Duodenal mucosa (tissue), 2 donors: Measurements from ENCODE around the gene SYK.
"Not testable (repeated sequence)": the region's sequence is repeated elsewhere in the genome, so short reads cannot be mapped to it uniquely, and the experiment has no call there.

Source experiments
- H3K27ac ChIP-seq: one replicate; pipeline ENCODE4 v1.7.0; 2013; ENCODE audit warnings: low read depth, low read length
- H3K27me3 ChIP-seq, 2 donors: one replicate each; pipeline ENCODE4 v1.7.0; 2013; ENCODE audit warnings: low read length in 2 of 2, control low read depth in 1 of 2; ENCODE audit not compliant: insufficient read depth in 2 of 2, control insufficient read depth in 1 of 2
- H3K36me3 ChIP-seq, 2 donors: one replicate each; pipeline ENCODE4 v1.7.0; 2013; ENCODE audit warnings: low read length in 2 of 2, control low read depth in 1 of 2; ENCODE audit not compliant: insufficient read depth in 2 of 2, control insufficient read depth in 1 of 2
- H3K4me1 ChIP-seq, 2 donors: one replicate each; pipeline ENCODE4 v1.7.0; 2013; ENCODE audit warnings: low read length in 2 of 2, control low read depth in 1 of 2; ENCODE audit not compliant: insufficient read depth in 2 of 2, control insufficient read depth in 1 of 2
- H3K4me3 ChIP-seq, 2 donors: one replicate each; pipeline ENCODE4 v1.7.0; 2013; ENCODE audit warnings: low read length in 2 of 2, low read depth in 1 of 2
- H3K9ac ChIP-seq, 2 donors: one replicate each; pipeline ENCODE4 v1.7.0; 2013; ENCODE audit warnings: low read length in 2 of 2, low read depth in 1 of 2
- H3K9me3 ChIP-seq, 2 donors: one replicate each; pipeline ENCODE4 v1.7.0; 2013; ENCODE audit warnings: low read length in 2 of 2, control low read depth in 1 of 2; ENCODE audit not compliant: control insufficient read depth in 1 of 2

The SYK gene

DNA sequence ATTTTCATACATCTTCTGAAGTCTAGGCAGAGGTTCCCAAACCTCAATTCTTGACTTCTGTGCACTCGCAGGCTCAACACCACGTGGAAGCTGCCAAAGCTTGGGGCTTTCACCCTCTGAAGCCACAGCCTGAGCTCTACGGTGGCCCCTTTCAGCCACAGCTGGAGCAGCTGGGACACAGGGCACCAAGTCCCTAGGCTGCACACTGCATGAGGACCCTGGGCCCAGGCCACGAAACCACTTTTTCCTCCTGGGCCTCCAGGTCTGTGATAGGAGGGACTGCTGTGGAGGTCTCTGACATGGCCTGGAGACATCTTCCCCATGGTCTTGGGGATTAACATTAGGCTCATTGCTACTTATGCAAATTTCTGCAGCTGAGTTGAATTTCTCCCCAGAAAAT is 18.8 kb downstream of the SYK start:
- not testable (repeated sequence) for H3K27me3 ChIP-seq, H3K4me3 ChIP-seq, H3K27ac ChIP-seq, H3K9ac ChIP-seq, H3K9me3 ChIP-seq, H3K36me3 ChIP-seq, H3K4me1 ChIP-seq

GRCh38 chr9:90821236-90821635 is 19.6 kb downstream of the SYK start:
- H3K27ac ChIP-seq, H3K9ac ChIP-seq, H3K9me3 ChIP-seq, H3K4me1 ChIP-seq, H3K36me3 ChIP-seq, H3K4me3 ChIP-seq, H3K27me3 ChIP-seq: not testable (repeated sequence)

DNA sequence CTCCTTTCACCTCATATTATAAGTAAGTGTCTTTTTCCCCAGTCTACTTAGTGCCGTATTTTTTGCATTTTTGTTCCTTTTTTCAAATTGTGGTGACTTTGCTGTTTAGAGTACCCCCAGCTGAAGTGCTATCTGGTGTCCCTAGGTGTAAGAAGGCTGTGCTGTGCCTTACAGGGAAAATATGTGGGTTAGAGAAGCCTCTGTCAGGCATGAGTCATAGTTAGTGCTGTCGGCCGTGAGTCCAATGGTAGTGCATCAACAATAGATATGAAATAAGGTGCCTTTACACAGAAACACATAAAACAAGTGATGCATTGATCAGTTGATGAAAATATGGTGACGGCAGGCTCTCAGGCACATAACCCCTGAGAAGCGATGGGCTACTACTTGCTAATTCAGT is 20.1 kb downstream of the SYK start:
- Histone ChIP-seq H3K36me3 (peaks cover 8% of the 10 kb centered on the region in 2 donors), H3K9ac (no peak overlapping the region), H3K4me1 (peaks cover 0 to 6% of the 10 kb centered on the region in 2 donors), H3K4me3 (no peak overlapping the region), H3K27me3 (no peaks in the 10 kb centered on the region), H3K27ac (no peak overlapping the region), H3K9me3 (peaks cover 0 to 5% of the 10 kb centered on the region in 2 donors)

DNA sequence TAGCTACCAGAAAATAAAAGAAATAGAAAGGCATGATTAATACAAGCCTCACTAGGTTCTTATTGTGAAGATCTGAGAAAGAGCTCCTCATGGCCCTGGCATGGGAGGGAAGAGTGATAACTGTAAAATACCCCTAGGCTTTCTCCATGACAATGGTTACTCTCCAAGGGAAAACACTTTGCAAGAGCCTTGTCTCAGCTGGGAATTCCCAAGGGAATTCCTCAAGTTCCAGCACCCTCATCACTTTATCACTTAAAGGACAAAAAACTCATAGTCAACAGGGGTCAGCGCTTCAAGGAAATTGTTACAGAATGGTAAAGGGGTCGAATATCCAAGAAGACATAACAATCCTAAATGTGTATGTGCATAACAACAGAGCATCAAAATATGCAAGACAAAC is 21.2 kb downstream of the SYK start:
- Histone ChIP-seq H3K9me3 (peaks cover 0 to 5% of the 10 kb centered on the region in 2 donors), H3K27me3 (no peaks in the 10 kb centered on the region), H3K36me3 (peaks cover 8% of the 10 kb centered on the region in 2 donors), H3K4me3 (no peak overlapping the region), H3K4me1 (peaks cover 11 to 18% of the 10 kb centered on the region in 2 donors), H3K9ac (no peak overlapping the region), H3K27ac (no peak overlapping the region)

- Histone ChIP-seq H3K4me3 (no peak overlapping the region), H3K27ac (no peak overlapping the region), H3K9me3 (peaks cover 0 to 5% of the 10 kb centered on the region in 2 donors), H3K9ac (no peak overlapping the region), H3K4me1 (peaks cover 18 to 26% of the 10 kb centered on the region in 2 donors), H3K36me3 (peaks cover 8% of the 10 kb centered on the region in 2 donors), H3K27me3 (no peaks in the 10 kb centered on the region)
Measured at GRCh38 chr9:90825586-90825985, 24.0 kb downstream of the SYK start.

GRCh38 chr9:90826326-90827020 is 24.9 kb downstream of the SYK start:
- peaks cover 8% of the 10 kb centered on the region in 2 donors for H3K36me3 ChIP-seq
- no peak overlapping the region for H3K4me3 ChIP-seq
- peaks cover 0 to 5% of the 10 kb centered on the region in 2 donors for H3K9me3 ChIP-seq
- peaks cover 27 to 34% of the 10 kb centered on the region in 2 donors for H3K4me1 ChIP-seq
- no peak overlapping the region for H3K9ac ChIP-seq
- no peak overlapping the region for H3K27ac ChIP-seq
- H3K27me3 ChIP-seq = no peaks in the 10 kb centered on the region

- Histone ChIP-seq H3K9ac (no peak overlapping the region), H3K4me3 (peak overlapping the region; percentile 19 to 27), H3K36me3 (peaks cover 8% of the 10 kb centered on the region in 2 donors), H3K27ac (no peak overlapping the region), H3K9me3 (peaks cover 0 to 5% of the 10 kb centered on the region in 2 donors), H3K27me3 (no peaks in the 10 kb centered on the region), H3K4me1 (peaks cover 30 to 40% of the 10 kb centered on the region in 2 donors)
Measured at GRCh38 chr9:90827181-90827871, 25.7 kb downstream of the SYK start.

DNA sequence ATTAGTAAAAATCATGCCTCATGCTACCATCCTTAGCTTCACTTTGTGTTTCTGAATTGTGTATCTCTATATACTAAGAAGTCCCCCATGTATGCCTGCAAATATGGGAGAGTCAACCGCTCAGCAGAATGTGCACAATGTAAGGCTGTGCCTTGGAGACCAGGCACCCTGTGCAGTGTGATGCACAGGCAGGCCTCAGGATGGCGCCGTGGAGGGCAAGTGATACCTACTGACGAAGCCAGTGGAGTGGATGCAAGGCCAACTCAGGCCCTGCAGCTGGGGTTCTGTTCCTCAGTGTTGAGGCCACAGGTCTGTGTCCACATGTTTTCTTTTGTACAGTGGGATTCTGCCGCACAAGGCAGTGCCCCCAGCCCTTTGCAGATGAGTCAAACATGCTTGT is 28.4 kb downstream of the SYK start:
- Histone ChIP-seq H3K9ac (no peak overlapping the region), H3K27ac (no peak overlapping the region), H3K4me3 (no peak overlapping the region), H3K27me3 (no peaks in the 10 kb centered on the region), H3K9me3 (no peaks in the 10 kb centered on the region), H3K36me3 (no peaks in the 10 kb centered on the region), H3K4me1 (peaks cover 51 to 56% of the 10 kb centered on the region in 2 donors)

DNA sequence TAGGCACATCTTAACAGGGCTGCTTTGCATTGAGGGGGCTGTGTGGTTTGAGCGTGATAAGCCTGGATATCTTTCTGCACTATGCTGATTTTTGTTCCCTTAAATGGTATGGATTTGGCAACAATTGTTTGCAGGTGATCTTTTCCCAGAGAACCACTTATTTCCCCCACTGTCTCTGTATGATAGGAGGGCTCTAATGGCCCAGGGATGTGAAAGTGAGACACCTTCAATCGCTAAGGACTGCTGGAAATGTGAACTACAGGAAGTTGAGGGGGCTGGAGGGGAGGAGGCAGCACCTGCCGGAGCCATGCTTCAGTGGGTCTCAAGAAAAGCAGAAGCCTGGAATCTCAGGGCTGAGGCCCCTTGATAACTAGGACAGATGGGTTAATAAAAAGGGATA is 29.4 kb downstream of the SYK start:
- peaks cover 51 to 56% of the 10 kb centered on the region in 2 donors for H3K4me1 ChIP-seq
- H3K9me3 ChIP-seq = no peaks in the 10 kb centered on the region
- no peaks in the 10 kb centered on the region for H3K36me3 ChIP-seq
- no peak overlapping the region for H3K27ac ChIP-seq
- no peak overlapping the region for H3K9ac ChIP-seq
- no peak overlapping the region for H3K4me3 ChIP-seq
- no peaks in the 10 kb centered on the region for H3K27me3 ChIP-seq

GRCh38 chr9:90832261-90832660 is 30.6 kb downstream of the SYK start:
- H3K9ac ChIP-seq = no peak overlapping the region
- H3K4me3 ChIP-seq = peak overlapping the region; percentile 30 to 40
- H3K27ac ChIP-seq = no peak overlapping the region
- H3K27me3 ChIP-seq = no peaks in the 10 kb centered on the region
- peaks cover 0 to 2% of the 10 kb centered on the region in 2 donors for H3K36me3 ChIP-seq
- H3K4me1 ChIP-seq = peaks cover 45% of the 10 kb centered on the region in 2 donors
- no peaks in the 10 kb centered on the region for H3K9me3 ChIP-seq
